GM13976 (cell line): ENCODE results near the gene PRR35.

Experiments used
- DNase-seq: peaks from one replicate; pipeline ENCODE4 v3.0.0; 2012; ENCODE audit warnings: low spot score
- in situ Hi-C: fragments of 300-500 bp; cut with MboI; formaldehyde crosslinking; loops from one replicate; pipeline ENCODE4 v1.12.0; 2022; ENCODE audit warnings: low sequenced_read_pairs, mixed read lengths, inconsistent platforms; ENCODE audit not compliant: unreplicated experiment
- TF ChIP-seq, protein P1 (sequence below): IDR thresholded peaks from 2 replicates; pipeline ENCODE4 v1.5.1; 2012; ENCODE audit warnings: borderline replicate concordance, mild to moderate bottlenecking; ENCODE audit not compliant: insufficient read depth; ENCODE audit errors: extremely low read depth, missing control alignments, control extremely low read depth

Gene PRR35

GRCh38 chr16:580141-580945 is 20.1 kb downstream of the PRR35 start:
- in situ Hi-C loops = no loop called here
- TF ChIP-seq, protein P1, sequence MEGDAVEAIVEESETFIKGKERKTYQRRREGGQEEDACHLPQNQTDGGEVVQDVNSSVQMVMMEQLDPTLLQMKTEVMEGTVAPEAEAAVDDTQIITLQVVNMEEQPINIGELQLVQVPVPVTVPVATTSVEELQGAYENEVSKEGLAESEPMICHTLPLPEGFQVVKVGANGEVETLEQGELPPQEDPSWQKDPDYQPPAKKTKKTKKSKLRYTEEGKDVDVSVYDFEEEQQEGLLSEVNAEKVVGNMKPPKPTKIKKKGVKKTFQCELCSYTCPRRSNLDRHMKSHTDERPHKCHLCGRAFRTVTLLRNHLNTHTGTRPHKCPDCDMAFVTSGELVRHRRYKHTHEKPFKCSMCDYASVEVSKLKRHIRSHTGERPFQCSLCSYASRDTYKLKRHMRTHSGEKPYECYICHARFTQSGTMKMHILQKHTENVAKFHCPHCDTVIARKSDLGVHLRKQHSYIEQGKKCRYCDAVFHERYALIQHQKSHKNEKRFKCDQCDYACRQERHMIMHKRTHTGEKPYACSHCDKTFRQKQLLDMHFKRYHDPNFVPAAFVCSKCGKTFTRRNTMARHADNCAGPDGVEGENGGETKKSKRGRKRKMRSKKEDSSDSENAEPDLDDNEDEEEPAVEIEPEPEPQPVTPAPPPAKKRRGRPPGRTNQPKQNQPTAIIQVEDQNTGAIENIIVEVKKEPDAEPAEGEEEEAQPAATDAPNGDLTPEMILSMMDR = no peak
- no peak for DNase-seq

- in situ Hi-C loops = no loop called here
- DNase-seq = no peak
- TF ChIP-seq, protein P1 = no peak
Measured at GRCh38 chr16:580946-581498, 20.8 kb downstream of the PRR35 start.

DNA sequence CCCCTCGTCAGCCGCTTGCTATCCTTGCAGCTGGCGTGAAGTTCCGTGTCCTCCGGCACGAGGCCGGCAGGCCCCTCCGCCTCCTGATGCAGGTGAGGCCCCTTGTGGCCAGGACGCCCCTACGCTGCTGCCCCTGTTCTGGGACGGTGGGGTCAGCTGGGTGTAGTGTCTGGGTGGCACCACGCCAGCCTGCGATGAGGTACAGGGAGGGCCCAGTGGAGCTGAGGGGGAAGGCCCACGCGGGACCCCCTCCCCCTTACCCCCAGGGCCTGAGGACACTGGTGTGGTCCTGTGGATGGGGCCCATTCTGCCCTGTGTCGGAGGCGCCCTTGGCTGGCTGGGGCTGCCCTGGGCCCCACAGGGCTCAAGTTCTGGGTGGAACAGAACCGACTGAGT is 22.0 kb downstream of the PRR35 start:
- no peak for DNase-seq
- TF ChIP-seq, protein P1 = no peak
- in situ Hi-C loops = no loop called here

DNA sequence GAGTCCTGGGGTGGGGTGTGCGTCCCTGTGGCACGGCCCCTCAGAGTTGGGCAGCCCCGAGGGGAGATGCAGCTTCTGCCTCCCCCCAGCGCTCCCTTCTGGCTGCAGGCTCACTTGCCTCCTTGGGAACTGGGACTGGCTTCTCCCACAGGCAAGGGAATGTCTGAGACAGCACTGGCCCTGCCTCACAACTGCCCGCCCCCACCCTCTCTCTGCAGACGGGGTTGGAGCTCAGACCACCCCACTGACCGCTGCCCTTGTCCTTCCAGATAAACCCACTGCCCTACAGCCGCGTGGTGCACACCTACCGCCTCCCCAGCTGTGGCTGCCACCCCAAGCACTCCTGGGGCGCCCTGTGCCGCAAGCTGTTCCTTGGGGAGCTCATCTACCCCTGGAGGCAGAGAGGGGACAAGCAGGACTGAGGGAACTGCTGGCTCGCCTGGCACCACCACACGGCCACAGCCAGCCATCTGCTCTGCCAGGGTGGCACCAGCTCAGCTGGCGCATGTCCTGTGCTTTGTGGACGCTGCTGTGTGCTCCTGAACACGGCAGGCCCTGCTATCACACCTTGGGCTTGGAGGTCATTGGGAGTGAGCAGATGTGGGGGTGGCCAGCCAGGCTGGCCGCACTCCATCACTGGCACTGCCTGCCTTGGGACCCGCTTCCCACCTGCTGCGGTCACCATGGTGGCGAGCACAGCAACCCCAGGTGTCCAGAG is 22.6 kb downstream of the PRR35 start:
- DNase-seq = no peak
- TF ChIP-seq, protein P1 = no peak
- in situ Hi-C loops = no loop called here

GRCh38 chr16:583470-583814 is 23.2 kb downstream of the PRR35 start:
- TF ChIP-seq, protein P1 = no peak
- no peak for DNase-seq
- in situ Hi-C loops = no loop called here

- no peak for DNase-seq
- in situ Hi-C loops = no loop called here
Measured at GRCh38 chr16:583815-584591, 23.8 kb downstream of the PRR35 start.

More at GRCh38 chr16:583815-584591, 23.8 kb downstream of the PRR35 start:
- TF ChIP-seq, protein P1 = no peak
